SK-N-SH (cell line): ENCODE results near the gene DNMT3A. TPM values are rescaled to one million over a fixed set of nuclear protein-coding genes. Genes with fewer than 3 reads are reported as not detected.

ENCODE experiments used
- CTCF ChIA-PET: fragments of 300-600, 350-600 bp; formaldehyde crosslinking; extraction: SDS; loops from one replicate; lab custom pipeline; 2021; lab: Yijun Ruan, JAX
- POLR2A ChIA-PET: fragments of 350-600 bp; sonication (Branson Sonifier 250); formaldehyde crosslinking; extraction: SDS; loops from one replicate; lab custom pipeline; 2020; ENCODE audit warnings: antibody characterized with exemption, inconsistent platforms; lab: Yijun Ruan, JAX
- DNase-seq: peaks from one replicate; pipeline ENCODE4 v3.0.0; 2012
- H2AFZ ChIP-seq: fragments of 200-600 bp; sonication (generic); 2 replicates; pipeline ENCODE4 v1.8.1; 2016; ENCODE audit warnings: antibody characterized with exemption, mild to moderate bottlenecking, low read depth
- H3F3A ChIP-seq: fragments of 200-600 bp; sonication (generic); replicated peaks from 2 replicates; pipeline ENCODE3; 2016; ENCODE audit warnings: antibody characterized with exemption, mild to moderate bottlenecking; ENCODE audit not compliant: insufficient read depth
- H3K27ac ChIP-seq, 2 experiments: fragments of 200-500 bp in 1 of 2; fragments of 200-600 bp in 1 of 2; sonication (Bioruptor generic) in 1 of 2; sonication (generic), shearing (Covaris generic) in 1 of 2; 2 replicates each; pipeline versions ENCODE4 v1.5.1 to v1.6.1; 2014 to 2016; ENCODE audit warnings: low read depth in 2 of 2, inconsistent platforms in 1 of 2, low read length in 1 of 2, mild to moderate bottlenecking in 1 of 2, mixed read lengths in 1 of 2
- H3K27me3 ChIP-seq: fragments of 200-600 bp; sonication (generic), shearing (Covaris generic); 2 replicates; pipeline ENCODE4 v1.6.1; 2016; ENCODE audit warnings: mixed run types; ENCODE audit not compliant: insufficient read depth
- H3K36me3 ChIP-seq, 2 experiments: fragments of 200-500 bp in 1 of 2; fragments of 200-600 bp in 1 of 2; sonication (Bioruptor generic) in 1 of 2; sonication (generic) in 1 of 2; replicated peaks in 1 of 2; 2 replicates each; pipeline versions ENCODE3 to v1.5.1; 2014 to 2016; ENCODE audit warnings: low read length in 1 of 2, mild to moderate bottlenecking in 1 of 2; ENCODE audit not compliant: insufficient read depth in 2 of 2, control insufficient read depth in 1 of 2
- H3K4me1 ChIP-seq, 2 experiments: fragments of 200-500 bp in 1 of 2; fragments of 200-600 bp in 1 of 2; sonication (Bioruptor generic) in 1 of 2; sonication (generic), shearing (Covaris generic) in 1 of 2; 2 replicates each; pipeline versions ENCODE4 v1.5.1 to v1.6.1; 2014 to 2016; ENCODE audit warnings: low read depth in 1 of 2, low read length in 1 of 2, mixed run types in 1 of 2; ENCODE audit not compliant: insufficient read depth in 2 of 2, control insufficient read depth in 1 of 2
- H3K4me2 ChIP-seq: fragments of 200-600 bp; sonication (generic), shearing (Covaris generic); 2 replicates; pipeline ENCODE4 v1.6.1; 2017; ENCODE audit warnings: mixed run types
- H3K4me3 ChIP-seq, 2 experiments: fragments of 200-500 bp in 1 of 2; fragments of 200-600 bp in 1 of 2; sonication (Bioruptor generic) in 1 of 2; sonication (generic), shearing (Covaris generic) in 1 of 2; 2 replicates each; pipeline versions ENCODE4 v1.5.1 to v1.8.1; 2014 to 2016; ENCODE audit warnings: low read depth in 2 of 2, inconsistent platforms in 1 of 2, low read length in 1 of 2, mild to moderate bottlenecking in 1 of 2, mixed read lengths in 1 of 2, moderate library complexity in 1 of 2
- H3K79me2 ChIP-seq: fragments of 200-600 bp; sonication (generic); 2 replicates; pipeline ENCODE4 v1.8.1; 2017; ENCODE audit warnings: mild to moderate bottlenecking; ENCODE audit not compliant: insufficient read depth
- H3K9ac ChIP-seq: fragments of 200-600 bp; sonication (generic); 2 replicates; pipeline ENCODE4 v1.6.1; 2017; ENCODE audit warnings: mixed run types
- H3K9me2 ChIP-seq: fragments of 200-600 bp; sonication (generic); 2 replicates; pipeline ENCODE4 v1.6.1; 2017; ENCODE audit warnings: mixed run types
- H3K9me3 ChIP-seq: fragments of 200-600 bp; sonication (generic); 2 replicates; pipeline ENCODE4 v1.6.1; 2017; ENCODE audit warnings: mixed run types, mild to moderate bottlenecking, moderate library complexity
- H4K20me1 ChIP-seq: fragments of 200-600 bp; sonication (generic); 2 replicates; pipeline ENCODE4 v1.6.1; 2017; ENCODE audit warnings: mild to moderate bottlenecking, mixed run types; ENCODE audit not compliant: insufficient read depth
- CHD2 ChIP-seq: fragments of 150-350 bp; IDR thresholded peaks from 2 replicates; pipeline ENCODE4 v1.6.1; 2018; ENCODE audit warnings: low read length; ENCODE audit not compliant: partially characterized antibody
- FOSL2 ChIP-seq: IDR thresholded peaks from 2 replicates; pipeline ENCODE4 v1.4.0; 2012; ENCODE audit warnings: low read depth, mild to moderate bottlenecking, moderate library complexity, borderline replicate concordance
- FOXJ3 ChIP-seq: sonication (generic); formaldehyde crosslinking; IDR thresholded peaks from 2 replicates; pipeline ENCODE4 v1.5.1; 2020; ENCODE audit warnings: mild to moderate bottlenecking, missing genetic modification reagents
- MEF2A ChIP-seq: IDR thresholded peaks from 2 replicates; pipeline ENCODE4 v1.4.0; 2012; ENCODE audit warnings: low read depth, borderline replicate concordance
- MXI1 ChIP-seq: IDR thresholded peaks from 2 replicates; pipeline ENCODE4 v1.6.1; 2012; ENCODE audit warnings: mild to moderate bottlenecking, low read depth, low read length, improper control_type of control experiment
- RCOR1 ChIP-seq: fragments of 150-350 bp; IDR thresholded peaks from 2 replicates; pipeline ENCODE4 v1.6.1; 2017; ENCODE audit warnings: antibody characterized with exemption, low read length
- RXRA ChIP-seq: IDR thresholded peaks from 2 replicates; pipeline ENCODE4 v1.4.0; 2012; ENCODE audit warnings: low read depth, mild to moderate bottlenecking, borderline replicate concordance
- TEAD4 ChIP-seq: IDR thresholded peaks from 2 replicates; pipeline ENCODE4 v1.4.0; 2012; ENCODE audit warnings: mild to moderate bottlenecking, borderline replicate concordance; ENCODE audit not compliant: insufficient read depth
- ZBTB33 ChIP-seq: IDR thresholded peaks from 2 replicates; pipeline ENCODE4 v1.4.0; 2012; ENCODE audit warnings: low read depth, borderline replicate concordance
- WGBS: methylation state at CpG from one replicate; pipeline ENCODE4 v1.1.6; 2017; ENCODE audit warnings: low lambda C conversion rate; 5-methylcytosine and 5-hydroxymethylcytosine counted together
- polyA plus RNA-seq, 3 experiments: library from polyadenylated mRNA; depleted of rRNA; stranded (reverse); fragments of >200 nt; gene quantifications; 2 replicates each; pipeline ENCODE4 v1.2.3, GENCODE V29; 2012
- TF ChIP-seq, protein P1 (sequence below): IDR thresholded peaks from 2 replicates; pipeline ENCODE4; 2012
- TF ChIP-seq, protein P2 (sequence below): IDR thresholded peaks from 2 replicates; pipeline ENCODE4 v1.4.0; 2012; ENCODE audit warnings: low read depth, borderline replicate concordance

DNMT3A gene
- polyA plus RNA-seq, 1 of the 3 experiments (the other 2 are of a cell fraction), result 5.6 TPM

- TF ChIP-seq FOXJ3 (no peak), FOSL2 (no peak)
Observed at GRCh38 chr2:25307949-25308557, 33.7 kb downstream of the DNMT3A start (continued).

DNA sequence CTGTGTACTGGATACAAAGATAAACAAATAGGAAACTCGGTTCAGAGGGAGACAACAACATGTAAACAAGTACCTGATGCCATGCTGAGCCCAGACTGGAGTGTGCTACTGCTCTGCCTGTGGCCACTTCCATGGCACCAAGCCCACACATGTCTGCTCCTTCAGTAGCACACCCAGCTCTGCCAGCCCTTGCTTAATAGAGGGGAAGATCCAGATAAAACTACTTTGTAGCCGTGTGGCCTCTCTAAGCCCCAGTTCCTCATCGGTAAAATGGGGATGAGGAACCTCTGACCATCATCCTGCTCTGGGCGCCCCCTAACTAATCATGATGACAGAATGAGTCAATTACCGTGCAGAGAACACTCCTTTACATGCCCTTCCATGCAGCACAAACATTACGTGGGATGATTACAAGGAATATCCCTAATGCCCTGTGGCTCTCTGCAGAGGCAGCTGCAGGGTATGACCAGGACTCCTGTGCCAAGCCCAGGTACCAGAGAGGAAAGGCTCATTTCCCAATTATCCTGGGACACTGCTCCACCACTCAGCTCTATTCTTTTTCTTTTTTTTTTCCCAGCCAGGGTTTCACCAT is 34.9 kb downstream of the DNMT3A start:
- DNase-seq, result no peak
- ChIA-PET POLR2A (interaction anchor here (1.0 to 1.2 kb wide), 3 partner anchors 12 to 29 kb away, joined by 3 to 6 read pairs (median 3); no protein-coding TSS in a partner anchor), CTCF (interaction anchor here (0.6 to 9.7 kb wide), 6 partner anchors 20 to 78 kb away, joined by 3 to 117 read pairs (median 8); partner anchors contain the start of gene DNMT3A)
- peak overlapping the region in 1 of 2 experiments; percentile 80; a peak in 1 of 4 replicates for H3K27ac ChIP-seq
- H3F3A ChIP-seq, result no peaks in the 10 kb centered on the region
- H4K20me1 ChIP-seq, result peaks cover 8% of the 10 kb centered on the region
- 88% methylated on average over 6 of the region's 6 CpGs for WGBS
- peaks cover 15 to 79% of the 10 kb centered on the region in 2 experiments; a peak in 3 of 4 replicates for H3K4me1 ChIP-seq
- H3K9me3 ChIP-seq, result no peaks in the 10 kb centered on the region
- no peaks in the 10 kb centered on the region for H3K79me2 ChIP-seq
- H3K36me3 ChIP-seq, result peaks cover 0 to 42% of the 10 kb centered on the region in 2 experiments
- no peaks in the 10 kb centered on the region for H3K9me2 ChIP-seq
- no peak overlapping the region for H3K4me2 ChIP-seq
- no peak overlapping the region for H3K4me3 ChIP-seq
- peak; percentile 39 for TF ChIP-seq CHD2
- no peak for TF ChIP-seq MEF2A
- no peak for TF ChIP-seq TEAD4
- TF ChIP-seq MXI1, result peak; percentile 77; the same call in 1 of the 2 replicates
- TF ChIP-seq, protein P1, sequence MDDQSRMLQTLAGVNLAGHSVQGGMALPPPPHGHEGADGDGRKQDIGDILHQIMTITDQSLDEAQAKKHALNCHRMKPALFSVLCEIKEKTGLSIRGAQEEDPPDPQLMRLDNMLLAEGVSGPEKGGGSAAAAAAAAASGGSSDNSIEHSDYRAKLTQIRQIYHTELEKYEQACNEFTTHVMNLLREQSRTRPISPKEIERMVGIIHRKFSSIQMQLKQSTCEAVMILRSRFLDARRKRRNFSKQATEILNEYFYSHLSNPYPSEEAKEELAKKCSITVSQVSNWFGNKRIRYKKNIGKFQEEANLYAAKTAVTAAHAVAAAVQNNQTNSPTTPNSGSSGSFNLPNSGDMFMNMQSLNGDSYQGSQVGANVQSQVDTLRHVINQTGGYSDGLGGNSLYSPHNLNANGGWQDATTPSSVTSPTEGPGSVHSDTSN, result no peak
- TF ChIP-seq ZBTB33, result no peak
- no peak overlapping the region for H2AFZ ChIP-seq
- H3K27me3 ChIP-seq, result no peaks in the 10 kb centered on the region
- no peak overlapping the region for H3K9ac ChIP-seq

GRCh38 chr2:25305775-25306174 is 36.0 kb downstream of the DNMT3A start:
- no peaks in the 10 kb centered on the region for H3F3A ChIP-seq
- no peak overlapping the region for H3K4me2 ChIP-seq
- no peak overlapping the region for H2AFZ ChIP-seq
- H3K9ac ChIP-seq, result no peak overlapping the region
- no peaks in the 10 kb centered on the region for H3K9me3 ChIP-seq
- H4K20me1 ChIP-seq, result peaks cover 11% of the 10 kb centered on the region
- H3K27ac ChIP-seq, result peak overlapping the region in 1 of 2 experiments; percentile 80; a peak in 2 of 4 replicates
- no peak overlapping the region for H3K4me3 ChIP-seq
- TF ChIP-seq, protein P2, sequence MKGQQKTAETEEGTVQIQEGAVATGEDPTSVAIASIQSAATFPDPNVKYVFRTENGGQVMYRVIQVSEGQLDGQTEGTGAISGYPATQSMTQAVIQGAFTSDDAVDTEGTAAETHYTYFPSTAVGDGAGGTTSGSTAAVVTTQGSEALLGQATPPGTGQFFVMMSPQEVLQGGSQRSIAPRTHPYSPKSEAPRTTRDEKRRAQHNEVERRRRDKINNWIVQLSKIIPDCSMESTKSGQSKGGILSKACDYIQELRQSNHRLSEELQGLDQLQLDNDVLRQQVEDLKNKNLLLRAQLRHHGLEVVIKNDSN, result no peak
- 0 out of 2 replicates have a peak, but pooled peaks have one; percentile 24 for TF ChIP-seq RCOR1
- no peak for TF ChIP-seq RXRA
- ChIA-PET POLR2A (interaction anchor here (1.1 to 1.2 kb wide), 2 partner anchors 11 to 15 kb away, joined by 3 to 6 read pairs; no protein-coding TSS in a partner anchor), CTCF (interaction anchor here (0.8 to 9.7 kb wide), 6 partner anchors 11 to 359 kb away, joined by 3 to 117 read pairs (median 5); partner anchors contain the start of gene DNMT3A)
- no peak for DNase-seq
- no peaks in the 10 kb centered on the region for H3K79me2 ChIP-seq
- no peaks in the 10 kb centered on the region for H3K9me2 ChIP-seq
- H3K36me3 ChIP-seq, result peaks cover 0 to 40% of the 10 kb centered on the region in 2 experiments
- peaks cover 24 to 68% of the 10 kb centered on the region in 2 experiments; a peak in 3 of 4 replicates for H3K4me1 ChIP-seq
- WGBS, result 74% methylated on average over 9 of the region's 10 CpGs
- H3K27me3 ChIP-seq, result no peaks in the 10 kb centered on the region
